B cell (primary cell): ENCODE data around the gene CHAF1A. TPM values are rescaled to one million over a fixed set of nuclear protein-coding genes. Genes with fewer than 3 reads are reported as not detected.

ENCODE experiments used
- ATAC-seq: fragments of 200-7000 bp; cut with Tn5 transposase; one replicate; pipeline ENCODE4 v1.10.0; 2021; ENCODE audit warnings: low read depth, mild to moderate bottlenecking, moderate number of reproducible peaks, moderate library complexity
- CTCF ChIA-PET: fragments of 350-600 bp; sonication (Branson Sonifier 250); formaldehyde crosslinking; loops from one replicate; lab custom pipeline; 2021; ENCODE audit warnings: antibody characterized with exemption, inconsistent platforms; lab: Charles Lee
- POLR2A ChIA-PET: fragments of 350-600 bp; sonication (Branson Sonifier 250); formaldehyde crosslinking; loops from one replicate; lab custom pipeline; 2021; ENCODE audit warnings: antibody characterized with exemption; lab: Charles Lee
- DNase-seq: peaks from one replicate; pipeline ENCODE4 v3.0.0; 2013
- H2AFZ ChIP-seq: 2 replicates; pipeline ENCODE4 v1.6.1; 2012; ENCODE audit warnings: mild to moderate bottlenecking, low read depth, low read length; ENCODE audit not compliant: insufficient read depth, poor library complexity, severe bottlenecking
- H3K27ac ChIP-seq, 2 donors: 1 replicate in 1 of 2; 2 replicates in 1 of 2; pipeline ENCODE4 v1.5.1; 2012 to 2013; ENCODE audit warnings: low read length in 2 of 2, mild to moderate bottlenecking in 2 of 2, moderate library complexity in 1 of 2
- H3K27me3 ChIP-seq, 4 experiments: fragments of 200-600 bp in 1 of 4; sonication (generic) in 1 of 4; replicated peaks in 1 of 4; 1 replicate in 2 of 4; 2 replicates in 2 of 4; pipeline versions ENCODE4 v1.6.1 to v1.7.0; 2013 to 2016; ENCODE audit warnings: low read length in 3 of 4, mild to moderate bottlenecking in 2 of 4, mixed read lengths in 1 of 4, moderate library complexity in 1 of 4; ENCODE audit not compliant: insufficient read depth in 4 of 4, control insufficient read depth in 3 of 4; ENCODE audit errors: control extremely low read depth in 1 of 4
- H3K36me3 ChIP-seq, 2 experiments: replicated peaks in 1 of 2; 1 replicate in 1 of 2; 2 replicates in 1 of 2; pipeline versions ENCODE4 v1.6.1 to v1.7.1; 2013; ENCODE audit warnings: low read length in 1 of 2; ENCODE audit not compliant: insufficient read depth in 2 of 2, control insufficient read depth in 1 of 2; ENCODE audit errors: control extremely low read depth in 1 of 2, extremely low read depth in 1 of 2
- H3K4me1 ChIP-seq, 2 donors: fragments of 200-600 bp in 1 of 2; sonication (generic) in 1 of 2; 1 replicate in 1 of 2; 2 replicates in 1 of 2; pipeline versions ENCODE4 v1.5.1 to v1.6.1; 2013 to 2017; ENCODE audit warnings: low read length in 2 of 2; ENCODE audit not compliant: control insufficient read depth in 2 of 2, insufficient read depth in 2 of 2
- H3K4me2 ChIP-seq: replicated peaks from 2 replicates; pipeline ENCODE3; 2012; ENCODE audit warnings: mild to moderate bottlenecking, low read depth, low read length; ENCODE audit not compliant: poor library complexity, severe bottlenecking
- H3K4me3 ChIP-seq, 5 experiments: fragments of 200-600 bp in 1 of 5; sonication (generic) in 1 of 5; 1 replicate in 3 of 5; 2 replicates in 2 of 5; pipeline versions ENCODE4 v1.5.1 to v1.7.0; 2011 to 2016; ENCODE audit warnings: low read length in 4 of 5, mild to moderate bottlenecking in 4 of 5, low read depth in 2 of 5, control low read depth in 1 of 5, moderate library complexity in 1 of 5; ENCODE audit not compliant: insufficient read depth in 1 of 5; ENCODE audit errors: control extremely low read depth in 1 of 5, extremely low read depth in 1 of 5
- H3K79me2 ChIP-seq: fragments of 200-600 bp; sonication (generic); one replicate; pipeline ENCODE4 v1.6.0; 2016; ENCODE audit warnings: low read length; ENCODE audit not compliant: control insufficient read depth, insufficient read depth
- H3K9ac ChIP-seq: fragments of 200-600 bp; sonication (generic); 2 replicates; pipeline ENCODE4 v1.6.1; 2017; ENCODE audit warnings: mild to moderate bottlenecking, low read length, moderate library complexity
- H3K9me3 ChIP-seq, 3 donors: one replicate each; pipeline versions ENCODE4 v1.6.1 to v1.7.1; 2013; ENCODE audit warnings: low read length in 2 of 3; ENCODE audit not compliant: control insufficient read depth in 2 of 3, insufficient read depth in 1 of 3; ENCODE audit errors: control extremely low read depth in 1 of 3
- H4K20me1 ChIP-seq: 2 replicates; pipeline ENCODE4 v1.6.0; 2012; ENCODE audit warnings: mild to moderate bottlenecking, low read length; ENCODE audit not compliant: insufficient read depth, control insufficient read depth, poor library complexity, severe bottlenecking
- H3K27ac Mint-ChIP-seq: one replicate; pipeline ENCODE4 v1.8.0; 2021; ENCODE audit warnings: mixed read lengths
- H3K27me3 Mint-ChIP-seq: one replicate; pipeline ENCODE4 v1.8.0; 2021; ENCODE audit warnings: mixed read lengths
- H3K4me1 Mint-ChIP-seq: one replicate; pipeline ENCODE4 v1.8.0; 2021; ENCODE audit warnings: mixed read lengths
- H3K4me3 Mint-ChIP-seq: one replicate; pipeline ENCODE4 v1.8.0; 2021; ENCODE audit warnings: mixed read lengths
- H3K9me3 Mint-ChIP-seq: one replicate; pipeline ENCODE4 v1.8.0; 2022; ENCODE audit warnings: mixed read lengths; ENCODE audit not compliant: insufficient read depth
- EZH2 ChIP-seq: IDR thresholded peaks from 2 replicates; pipeline ENCODE4 v1.6.1; 2012; ENCODE audit warnings: borderline replicate concordance, low read depth, mild to moderate bottlenecking, moderate library complexity, low read length; ENCODE audit not compliant: insufficient read depth, poor library complexity, severe bottlenecking
- WGBS: methylation state at CpG from one replicate; pipeline ENCODE4 v1.1.5; 2013; ENCODE audit warnings: missing lambda C conversion rate; ENCODE audit not compliant: insufficient coverage; 5-methylcytosine and 5-hydroxymethylcytosine counted together
- intact Hi-C: fragments of 100-400 bp; cut with micrococcal nuclease; formaldehyde crosslinking; loops from one replicate; pipeline ENCODE4 v1.10.0; 2022
- polyA plus RNA-seq: library from polyadenylated mRNA; depleted of rRNA; stranded (reverse); fragments of >200 nt; gene quantifications from 2 replicates; pipeline ENCODE4 v1.2.3, GENCODE V29; 2012
- total RNA-seq, 2 donors: library from RNA; stranded (reverse); fragments of 120-200 nt in 1 of 2; gene quantifications; 1 replicate in 1 of 2; 2 replicates in 1 of 2; pipeline versions ENCODE4 v1.2.3 to v1.2.4, GENCODE V29; 2013 to 2022
- TF ChIP-seq, protein P1 (sequence below): fragments of 200-600 bp; IDR thresholded peaks from one replicate; pipeline ENCODE4 v1.8.0; 2022; ENCODE audit warnings: antibody characterized with exemption, mild to moderate bottlenecking

Gene CHAF1A
- total and polyA plus RNA-seq, 2 donors (not counting 1 experiment from before 2014, with no cell fraction given): 15.1 to 19.7 TPM

- peaks cover 5 to 31% of the 10 kb centered on the region in 2 experiments for H3K36me3 ChIP-seq
Observed at GRCh38 chr19:4487572-4487971, 85.1 kb downstream of the CHAF1A start.

DNA sequence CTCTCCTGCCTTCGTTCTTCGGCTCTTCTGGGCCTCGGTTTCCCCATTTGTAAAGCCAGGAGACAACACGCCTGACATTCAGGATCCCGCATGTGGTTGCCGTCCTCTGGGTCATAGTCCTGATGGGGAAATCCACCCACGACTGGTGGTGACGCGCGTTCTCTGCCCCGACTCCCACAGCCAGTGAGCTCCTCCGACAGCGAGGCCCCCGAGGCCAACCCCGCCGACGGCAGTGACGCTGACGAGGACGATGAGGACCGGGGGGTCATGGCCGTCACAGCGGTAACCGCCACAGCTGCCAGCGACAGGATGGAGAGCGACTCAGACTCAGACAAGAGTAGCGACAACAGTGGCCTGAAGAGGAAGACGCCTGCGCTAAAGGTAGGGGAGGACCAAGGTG is 86.1 kb downstream of the CHAF1A start:
- Mint-ChIP-seq H3K27me3 (no peaks in the 10 kb centered on the region), H3K9me3 (no peaks in the 10 kb centered on the region), H3K4me3 (no peak overlapping the region), H3K4me1 (no peaks in the 10 kb centered on the region), H3K27ac (no peak overlapping the region)
- H3K36me3 ChIP-seq: peaks cover 5 to 27% of the 10 kb centered on the region in 2 experiments
- no peak overlapping the region for H3K4me2 ChIP-seq
- ATAC-seq (no peak), DNase-seq (no peak)
- peaks cover 12% of the 10 kb centered on the region for H3K79me2 ChIP-seq
- TF ChIP-seq EZH2: no peak
- TF ChIP-seq, protein P1, sequence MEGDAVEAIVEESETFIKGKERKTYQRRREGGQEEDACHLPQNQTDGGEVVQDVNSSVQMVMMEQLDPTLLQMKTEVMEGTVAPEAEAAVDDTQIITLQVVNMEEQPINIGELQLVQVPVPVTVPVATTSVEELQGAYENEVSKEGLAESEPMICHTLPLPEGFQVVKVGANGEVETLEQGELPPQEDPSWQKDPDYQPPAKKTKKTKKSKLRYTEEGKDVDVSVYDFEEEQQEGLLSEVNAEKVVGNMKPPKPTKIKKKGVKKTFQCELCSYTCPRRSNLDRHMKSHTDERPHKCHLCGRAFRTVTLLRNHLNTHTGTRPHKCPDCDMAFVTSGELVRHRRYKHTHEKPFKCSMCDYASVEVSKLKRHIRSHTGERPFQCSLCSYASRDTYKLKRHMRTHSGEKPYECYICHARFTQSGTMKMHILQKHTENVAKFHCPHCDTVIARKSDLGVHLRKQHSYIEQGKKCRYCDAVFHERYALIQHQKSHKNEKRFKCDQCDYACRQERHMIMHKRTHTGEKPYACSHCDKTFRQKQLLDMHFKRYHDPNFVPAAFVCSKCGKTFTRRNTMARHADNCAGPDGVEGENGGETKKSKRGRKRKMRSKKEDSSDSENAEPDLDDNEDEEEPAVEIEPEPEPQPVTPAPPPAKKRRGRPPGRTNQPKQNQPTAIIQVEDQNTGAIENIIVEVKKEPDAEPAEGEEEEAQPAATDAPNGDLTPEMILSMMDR: no peak
- no peak overlapping the region for H2AFZ ChIP-seq
- no peaks in the 10 kb centered on the region for H3K27me3 ChIP-seq
- no peak overlapping the region for H3K27ac ChIP-seq
- H3K9me3 ChIP-seq: no peaks in the 10 kb centered on the region
- intact Hi-C loops: no loop called here
- H3K4me3 ChIP-seq: no peak overlapping the region
- no peaks in the 10 kb centered on the region for H4K20me1 ChIP-seq
- 98% methylated on average over 26 of the region's 29 CpGs for WGBS
- POLR2A ChIA-PET: no interaction called here
- CTCF ChIA-PET: no interaction called here
- no peaks in the 10 kb centered on the region for H3K4me1 ChIP-seq
- no peak overlapping the region for H3K9ac ChIP-seq

More at GRCh38 chr19:4487572-4487971, 85.1 kb downstream of the CHAF1A start:
- H3K27me3 ChIP-seq: no peaks in the 10 kb centered on the region
- H3K27ac Mint-ChIP-seq: no peak overlapping the region
- H4K20me1 ChIP-seq: no peaks in the 10 kb centered on the region
- no peak overlapping the region for H2AFZ ChIP-seq
- no peaks in the 10 kb centered on the region for H3K4me1 ChIP-seq
- no peaks in the 10 kb centered on the region for H3K9me3 ChIP-seq
- DNase-seq (no peak), ATAC-seq (no peak)
- H3K4me1 Mint-ChIP-seq: no peaks in the 10 kb centered on the region
- intact Hi-C loops: no loop called here
- no peak overlapping the region for H3K27ac ChIP-seq
- CTCF ChIA-PET: no interaction called here
- 96% methylated on average over 6 of the region's 11 CpGs for WGBS
- peaks cover 8% of the 10 kb centered on the region for H3K79me2 ChIP-seq
- no peak overlapping the region for H3K9ac ChIP-seq
- no peaks in the 10 kb centered on the region for H3K9me3 Mint-ChIP-seq
- no peak overlapping the region for H3K4me3 ChIP-seq
- no peak overlapping the region for H3K4me2 ChIP-seq
- no peak overlapping the region for H3K4me3 Mint-ChIP-seq
- POLR2A ChIA-PET: interaction anchor here (0.9 kb wide), 1 partner anchor 124 kb away, joined by 3 read pairs; no protein-coding TSS in a partner anchor
- no peaks in the 10 kb centered on the region for H3K27me3 Mint-ChIP-seq
- TF ChIP-seq, protein P1: no peak
- TF ChIP-seq EZH2: no peak
